Measurements from ENCODE around the gene CFAP20DC.
"Not testable (repeated sequence)": the region's sequence is repeated elsewhere in the genome, so short reads cannot be mapped to it uniquely, and the experiment has no call there.

CFAP20DC gene

GRCh38 chr3:58719684-58720083 is 330.1 kb downstream of the CFAP20DC start:
- DNase-seq (ENCODE audit: extremely low read depth, low read depth) = no peak
- no peak for TF ChIP-seq CTCF (IDR thresholded peaks at IDR 0.05; ENCODE audit: low read depth, low read length)

GRCh38 chr3:58713715-58714401 is 336.0 kb downstream of the CFAP20DC start:
- no peak for DNase-seq (ENCODE audit: extremely low read depth, low read depth)
- no peak for TF ChIP-seq CTCF (IDR thresholded peaks at IDR 0.05; ENCODE audit: low read depth, low read length)

GRCh38 chr3:58711871-58712270 is 338.0 kb downstream of the CFAP20DC start:
- no peak for TF ChIP-seq CTCF (IDR thresholded peaks at IDR 0.05; ENCODE audit: low read depth, low read length)
- no peak for DNase-seq (ENCODE audit: extremely low read depth, low read depth)

GRCh38 chr3:58708983-58709382 is 340.8 kb downstream of the CFAP20DC start:
- not testable (repeated sequence) for DNase-seq (ENCODE audit: extremely low read depth, low read depth)

GRCh38 chr3:58708116-58708791 is 341.6 kb downstream of the CFAP20DC start:
- no peak for TF ChIP-seq CTCF (IDR thresholded peaks at IDR 0.05; ENCODE audit: low read depth, low read length)
- no peak for DNase-seq (ENCODE audit: extremely low read depth, low read depth)

GRCh38 chr3:58707390-58707930 is 342.4 kb downstream of the CFAP20DC start:
- no peak for DNase-seq (ENCODE audit: extremely low read depth, low read depth)
- TF ChIP-seq CTCF (IDR thresholded peaks at IDR 0.05; ENCODE audit: low read depth, low read length) = no peak

GRCh38 chr3:58706395-58707167 is 343.2 kb downstream of the CFAP20DC start:
- DNase-seq (ENCODE audit: extremely low read depth, low read depth) = no peak
- TF ChIP-seq CTCF (IDR thresholded peaks at IDR 0.05; ENCODE audit: low read depth, low read length) = no peak

Measured in AG09319 (cell line).